Thoracic aorta (tissue), 2 donors: ENCODE data around the gene LRCOL1. TPM values are rescaled to one million over a fixed set of nuclear protein-coding genes. Genes with fewer than 3 reads are reported as not detected.

ENCODE experiments used
- ATAC-seq: fragments of 150-250 bp; one replicate; pipeline ENCODE4 v1.8.0; 2017; ENCODE audit warnings: low read depth; ENCODE audit not compliant: insufficient number of reproducible peaks, low FRiP score
- DNase-seq: peaks from one replicate; pipeline ENCODE4 v3.0.0-alpha.2; 2020; ENCODE audit warnings: low spot score
- H3K27ac ChIP-seq, 2 donors: fragments of 200-600 bp; sonication (generic); 1 replicate in 1 of 2; 2 replicates in 1 of 2; pipeline ENCODE4 v1.5.1; 2016; ENCODE audit warnings: mild to moderate bottlenecking in 2 of 2, moderate library complexity in 2 of 2
- H3K27me3 ChIP-seq: fragments of 200-600 bp; sonication (generic); replicated peaks from 2 replicates; pipeline ENCODE4 v1.6.0; 2016; ENCODE audit warnings: mild to moderate bottlenecking; ENCODE audit not compliant: insufficient read depth
- H3K36me3 ChIP-seq: fragments of 200-600 bp; sonication (generic); one replicate; pipeline ENCODE4 v1.5.1; 2016
- H3K4me1 ChIP-seq, 2 donors: fragments of 200-600 bp; sonication (generic); 1 replicate in 1 of 2; 2 replicates in 1 of 2; pipeline versions ENCODE4 v1.5.1 to v1.6.0; 2016; ENCODE audit warnings: low read depth in 2 of 2, mild to moderate bottlenecking in 1 of 2; ENCODE audit not compliant: control insufficient read depth in 1 of 2
- H3K4me3 ChIP-seq: fragments of 200-600 bp; sonication (generic); 2 replicates; pipeline ENCODE4 v1.5.1; 2016; ENCODE audit warnings: mild to moderate bottlenecking
- H3K9me3 ChIP-seq: fragments of 200-600 bp; sonication (generic); 2 replicates; pipeline ENCODE4 v1.5.1; 2016
- total RNA-seq, 2 donors: library from RNA; depleted of rRNA; stranded (reverse); fragments of >200 nt; gene quantifications; one replicate each; pipeline versions ENCODE4 v1.1.0 to v1.2.3, GENCODE V29; 2016
- TF ChIP-seq, protein P1 (sequence below): fragments of 200-600 bp; sonication (generic); IDR thresholded peaks from one replicate; pipeline ENCODE4 v1.5.1; 2019; ENCODE audit warnings: antibody characterized with exemption

LRCOL1 gene
- total RNA-seq, 2 donors from 2014 or later, result not detected

DNA sequence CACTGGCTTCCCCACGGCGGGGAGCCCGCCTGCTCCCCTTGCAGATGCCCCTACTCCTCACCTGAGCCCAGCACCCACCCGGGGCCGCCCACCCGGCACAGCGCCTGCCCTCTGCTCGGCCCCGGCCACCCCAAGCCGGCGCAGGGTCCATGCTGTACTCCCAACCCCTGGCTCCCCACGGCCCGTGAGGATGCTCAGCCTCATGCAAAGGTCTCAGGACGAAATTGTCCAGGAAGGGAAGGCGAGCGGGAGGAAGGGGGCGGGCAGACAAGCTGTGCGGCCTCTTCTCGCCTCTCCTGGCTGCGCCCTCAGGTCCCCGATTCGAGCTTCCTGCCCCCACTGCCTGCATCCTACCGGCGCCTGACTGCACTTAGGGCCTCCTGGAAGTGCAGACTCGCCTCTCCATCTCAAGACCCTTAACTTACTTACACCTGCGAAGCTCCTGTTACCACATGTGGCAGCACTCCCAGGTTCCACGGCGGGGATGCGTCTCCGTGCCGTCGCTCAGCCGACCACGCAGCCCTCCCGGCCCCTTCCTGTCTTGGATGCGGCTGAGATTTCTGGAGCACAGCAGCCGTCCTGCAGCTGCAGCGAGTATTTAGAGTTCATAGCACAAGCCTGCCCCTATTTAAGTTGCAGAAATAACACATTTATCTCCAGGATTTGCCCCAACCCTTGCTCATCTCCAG, 18.0 kb downstream of the LRCOL1 start:
- peaks cover 0 to 2% of the 10 kb centered on the region in 2 donors for H3K4me1 ChIP-seq
- ATAC-seq (no peak), DNase-seq (no peak)
- no peaks in the 10 kb centered on the region for H3K9me3 ChIP-seq
- H3K36me3 ChIP-seq, result no peaks in the 10 kb centered on the region
- no peaks in the 10 kb centered on the region for H3K27me3 ChIP-seq
- H3K27ac ChIP-seq, result no peak overlapping the region
- TF ChIP-seq, protein P1, sequence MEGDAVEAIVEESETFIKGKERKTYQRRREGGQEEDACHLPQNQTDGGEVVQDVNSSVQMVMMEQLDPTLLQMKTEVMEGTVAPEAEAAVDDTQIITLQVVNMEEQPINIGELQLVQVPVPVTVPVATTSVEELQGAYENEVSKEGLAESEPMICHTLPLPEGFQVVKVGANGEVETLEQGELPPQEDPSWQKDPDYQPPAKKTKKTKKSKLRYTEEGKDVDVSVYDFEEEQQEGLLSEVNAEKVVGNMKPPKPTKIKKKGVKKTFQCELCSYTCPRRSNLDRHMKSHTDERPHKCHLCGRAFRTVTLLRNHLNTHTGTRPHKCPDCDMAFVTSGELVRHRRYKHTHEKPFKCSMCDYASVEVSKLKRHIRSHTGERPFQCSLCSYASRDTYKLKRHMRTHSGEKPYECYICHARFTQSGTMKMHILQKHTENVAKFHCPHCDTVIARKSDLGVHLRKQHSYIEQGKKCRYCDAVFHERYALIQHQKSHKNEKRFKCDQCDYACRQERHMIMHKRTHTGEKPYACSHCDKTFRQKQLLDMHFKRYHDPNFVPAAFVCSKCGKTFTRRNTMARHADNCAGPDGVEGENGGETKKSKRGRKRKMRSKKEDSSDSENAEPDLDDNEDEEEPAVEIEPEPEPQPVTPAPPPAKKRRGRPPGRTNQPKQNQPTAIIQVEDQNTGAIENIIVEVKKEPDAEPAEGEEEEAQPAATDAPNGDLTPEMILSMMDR, result no peak
- no peak overlapping the region for H3K4me3 ChIP-seq

DNA sequence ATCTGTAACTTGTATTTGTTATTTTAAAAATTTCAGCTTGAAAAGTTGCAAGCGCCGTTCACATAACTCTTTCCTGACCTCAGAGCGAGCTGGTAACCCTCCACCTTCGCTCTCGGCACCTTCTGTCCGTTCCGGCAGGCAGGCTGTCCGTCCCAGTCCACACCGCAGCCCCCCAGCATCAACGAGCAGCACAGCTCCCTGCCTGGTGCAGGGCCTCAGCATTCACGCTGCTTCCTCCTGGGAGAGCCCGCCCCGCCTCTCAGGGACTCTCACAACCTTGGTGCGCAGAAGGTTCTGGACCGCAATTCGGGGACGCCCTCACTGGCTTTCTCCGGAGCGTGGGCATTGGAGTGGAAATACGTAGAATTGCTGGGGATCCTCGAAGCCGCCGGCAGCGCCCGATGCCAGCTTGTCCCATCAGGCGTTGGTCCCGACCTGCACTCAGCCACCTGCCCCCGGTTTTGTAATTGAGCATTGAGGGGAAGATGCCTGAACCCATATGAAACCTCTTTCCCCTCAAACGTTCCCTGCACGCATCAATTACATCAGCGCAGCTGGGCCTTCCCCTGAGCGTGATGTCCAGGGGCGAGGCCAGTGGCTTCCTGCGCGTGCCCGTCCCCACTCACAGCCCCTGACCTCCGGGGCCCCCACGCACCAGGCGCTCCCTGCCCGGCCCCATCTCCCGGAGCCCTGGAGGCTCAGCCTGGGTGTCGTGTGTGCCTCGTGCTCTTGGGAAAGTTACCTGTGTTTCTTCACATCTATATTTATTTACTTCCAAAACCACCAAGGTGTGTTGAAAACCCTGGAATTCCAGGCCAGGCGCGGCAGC, 19.1 kb downstream of the LRCOL1 start:
- Histone ChIP-seq H3K27ac (no peak overlapping the region), H3K27me3 (no peaks in the 10 kb centered on the region), H3K9me3 (no peaks in the 10 kb centered on the region), H3K4me1 (no peaks in the 10 kb centered on the region), H3K4me3 (no peak overlapping the region), H3K36me3 (no peaks in the 10 kb centered on the region)
- TF ChIP-seq, protein P1, result no peak
- DNase-seq (no peak), ATAC-seq (no peak)

DNA sequence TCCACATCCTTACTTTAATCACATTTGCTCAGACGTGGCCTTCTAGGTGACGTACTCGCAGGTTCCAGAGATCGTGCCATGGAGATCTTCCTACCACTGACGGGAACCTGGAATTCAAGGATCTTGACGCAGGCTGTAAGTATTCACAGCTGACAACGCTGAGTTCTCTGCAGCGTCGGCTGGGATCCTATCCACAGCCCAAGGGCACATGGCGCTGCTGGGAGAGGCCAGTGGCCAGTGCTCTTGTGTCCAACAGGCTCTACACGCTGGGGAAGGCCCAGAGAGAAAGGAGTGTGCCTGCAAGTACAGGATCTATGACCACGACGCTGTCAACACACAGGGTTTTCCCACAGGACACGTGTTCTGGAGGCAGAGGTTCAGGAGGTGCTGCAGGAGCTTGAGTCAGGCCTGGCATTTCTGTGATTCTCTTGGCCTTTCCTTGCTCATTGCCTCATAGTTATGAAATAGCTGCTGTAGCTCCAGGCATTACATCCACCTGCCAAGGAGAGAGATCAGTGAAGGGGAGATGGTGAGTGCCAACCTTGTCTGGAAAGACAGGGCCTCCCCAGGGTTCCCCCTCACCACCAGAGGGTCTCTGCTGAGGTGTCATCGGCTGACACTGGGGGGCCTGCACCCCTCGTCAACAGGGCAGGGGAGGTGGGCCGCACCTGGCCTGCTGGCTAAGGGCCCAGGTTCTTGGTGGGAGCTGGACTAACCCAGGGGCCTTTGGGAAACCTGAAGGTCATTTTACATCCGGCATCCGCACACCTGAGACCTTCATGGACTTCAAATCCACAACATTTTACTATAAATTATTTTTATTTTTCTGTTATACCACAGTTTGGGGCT, 21.3 kb downstream of the LRCOL1 start:
- ATAC-seq, result no peak

DNA sequence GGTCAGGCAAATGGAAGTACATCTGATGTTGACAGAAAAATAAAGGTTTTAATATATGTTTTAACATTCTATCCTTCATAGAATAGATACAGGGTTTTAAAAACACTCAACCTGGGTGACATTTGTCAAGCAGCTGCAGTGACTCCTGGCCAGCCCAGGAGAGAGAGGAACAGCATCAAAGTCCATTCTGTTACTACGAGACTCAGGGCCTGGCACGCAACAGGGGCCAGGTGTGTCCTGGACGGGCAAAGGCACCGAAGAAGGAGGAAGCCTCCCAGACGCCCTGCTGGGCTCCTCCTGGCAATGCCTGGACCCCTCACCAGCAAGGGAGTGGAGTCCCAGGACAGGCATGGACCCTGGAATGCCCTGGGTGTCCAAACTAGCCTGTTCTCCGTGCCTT, 22.1 kb downstream of the LRCOL1 start:
- Histone ChIP-seq H3K36me3 (no peaks in the 10 kb centered on the region), H3K4me3 (no peak overlapping the region), H3K4me1 (no peaks in the 10 kb centered on the region), H3K27me3 (no peaks in the 10 kb centered on the region), H3K27ac (no peak overlapping the region), H3K9me3 (no peaks in the 10 kb centered on the region)
- ATAC-seq (no peak), DNase-seq (no peak)
- TF ChIP-seq, protein P1, result no peak

More for the DNA sequence above, 21.3 kb downstream of the LRCOL1 start:
- no peak for DNase-seq
- TF ChIP-seq, protein P1, result no peak
- no peaks in the 10 kb centered on the region for H3K9me3 ChIP-seq
- H3K4me3 ChIP-seq, result no peak overlapping the region
- H3K36me3 ChIP-seq, result no peaks in the 10 kb centered on the region
- no peaks in the 10 kb centered on the region for H3K27me3 ChIP-seq
- H3K27ac ChIP-seq, result no peak overlapping the region
- no peaks in the 10 kb centered on the region for H3K4me1 ChIP-seq

DNA sequence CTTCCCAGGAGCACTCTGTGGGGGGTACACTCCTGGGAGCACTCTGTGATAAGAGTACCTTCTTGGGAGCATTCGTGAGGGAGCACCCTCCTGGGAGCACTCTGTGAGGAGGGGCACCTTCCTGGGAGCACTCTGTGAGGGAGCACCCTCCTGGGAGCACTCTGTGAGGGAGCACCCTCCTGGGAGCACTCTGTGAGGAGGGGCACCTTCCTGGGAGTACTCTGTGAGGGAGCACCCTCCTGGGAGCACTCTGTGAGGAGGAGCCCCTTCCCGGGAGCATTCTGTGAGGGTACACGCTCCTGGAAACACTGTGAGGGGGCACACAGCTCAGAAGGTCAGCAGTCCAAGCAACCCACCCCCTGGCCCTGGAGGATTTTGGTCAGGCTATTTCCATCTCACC, 22.6 kb downstream of the LRCOL1 start:
- ATAC-seq, result no peak
- TF ChIP-seq, protein P1, result no peak
- H3K27me3 ChIP-seq, result no peaks in the 10 kb centered on the region

More for the DNA sequence above, 22.6 kb downstream of the LRCOL1 start:
- Histone ChIP-seq H3K36me3 (no peaks in the 10 kb centered on the region), H3K4me3 (no peak overlapping the region), H3K27ac (no peak overlapping the region), H3K9me3 (no peaks in the 10 kb centered on the region), H3K4me1 (no peaks in the 10 kb centered on the region)
- DNase-seq, result no peak
